Endothelial cell of umbilical vein (primary cell): ENCODE data around the gene AHRR. TPM values are rescaled to one million over a fixed set of nuclear protein-coding genes. Genes with fewer than 3 reads are reported as not detected.

ENCODE experiments used
- BruUV-seq: library from RNA; stranded (reverse); fragments of 400-500 nt; replicated peaks from 2 replicates; lab custom pipeline; 2021; lab: Mats Ljungman, UMichigan
- CTCF ChIA-PET: fragments of 300-600, 350-600 bp; sonication (Branson Sonifier 250); formaldehyde crosslinking; loops from one replicate; lab custom pipeline; 2021; ENCODE audit warnings: antibody characterized with exemption, inconsistent platforms; lab: Charles Lee
- POLR2A ChIA-PET: fragments of 300-600, 350-600 bp; sonication (Branson Sonifier 250); formaldehyde crosslinking; loops from one replicate; lab custom pipeline; 2021; ENCODE audit warnings: antibody characterized with exemption, inconsistent platforms; lab: Charles Lee
- DNase-seq: peaks from one replicate; pipeline ENCODE4 v3.0.0-alpha.2; 2011; ENCODE audit warnings: low read depth, low spot score
- FAIRE-seq: peaks from 2 replicates; lab custom pipeline; 2011; peaks lifted over from hg19 to GRCh38; lab: Jason Lieb, UNC
- H2AFZ ChIP-seq: 2 replicates; pipeline ENCODE4 v1.6.0; 2012; ENCODE audit warnings: low read depth, low read length, control low read depth, inconsistent platforms
- H3K27ac ChIP-seq: 2 replicates; pipeline ENCODE4 v1.5.1; 2011; ENCODE audit warnings: low read depth, mild to moderate bottlenecking, control low read depth, low read length, moderate library complexity; ENCODE audit not compliant: insufficient read depth
- H3K27me3 ChIP-seq, 2 experiments: 2 replicates each; pipeline versions ENCODE4 v1.6.0 to v1.6.1; 2011; ENCODE audit warnings: low read length in 2 of 2, mixed read lengths in 1 of 2; ENCODE audit not compliant: control insufficient read depth in 2 of 2, insufficient read depth in 2 of 2
- H3K36me3 ChIP-seq, 2 experiments: 2 replicates in 1 of 2; 3 replicates in 1 of 2; pipeline ENCODE4 v1.5.1; 2011; ENCODE audit warnings: low read length in 2 of 2, mild to moderate bottlenecking in 1 of 2, moderate library complexity in 1 of 2; ENCODE audit not compliant: control insufficient read depth in 2 of 2, insufficient read depth in 2 of 2; ENCODE audit errors: extremely low read depth in 1 of 2
- H3K4me1 ChIP-seq: 3 replicates; pipeline ENCODE4 v1.5.1; 2011; ENCODE audit warnings: mild to moderate bottlenecking, low read length; ENCODE audit not compliant: control insufficient read depth, insufficient read depth; ENCODE audit errors: extremely low read depth
- H3K4me2 ChIP-seq: 2 replicates; pipeline ENCODE4 v1.6.1; 2011; ENCODE audit warnings: low read length, control low read depth, mixed read lengths; ENCODE audit not compliant: insufficient read depth
- H3K4me3 ChIP-seq, 3 experiments: fragments of 200-600 bp in 1 of 3; sonication (generic), shearing (Covaris generic) in 1 of 3; replicated peaks in 1 of 3; 2 replicates each; pipeline ENCODE4 v1.5.1; 2011 to 2016; ENCODE audit warnings: control low read depth in 3 of 3, low read length in 3 of 3, mild to moderate bottlenecking in 2 of 3, inconsistent platforms in 1 of 3, low read depth in 1 of 3, moderate library complexity in 1 of 3; ENCODE audit not compliant: insufficient read depth in 1 of 3
- H3K79me2 ChIP-seq: 2 replicates; pipeline ENCODE4 v1.6.0; 2012; ENCODE audit warnings: low read length, inconsistent platforms; ENCODE audit not compliant: control insufficient read depth, insufficient read depth
- H3K9ac ChIP-seq: replicated peaks from 2 replicates; pipeline ENCODE3; 2011; ENCODE audit warnings: low read length, control low read depth; ENCODE audit not compliant: insufficient read depth; ENCODE audit errors: extremely low read depth
- H3K9me1 ChIP-seq: replicated peaks from 3 replicates; pipeline ENCODE4 v1.6.0; 2011; ENCODE audit warnings: mild to moderate bottlenecking, low read length; ENCODE audit not compliant: control insufficient read depth, insufficient read depth; ENCODE audit errors: extremely low read depth
- H3K9me3 ChIP-seq: replicated peaks from 2 replicates; pipeline ENCODE4 v1.5.1; 2012; ENCODE audit warnings: low read length, inconsistent platforms; ENCODE audit not compliant: control insufficient read depth, insufficient read depth
- H4K20me1 ChIP-seq: replicated peaks from 2 replicates; pipeline ENCODE3; 2011; ENCODE audit warnings: mild to moderate bottlenecking, low read length; ENCODE audit not compliant: control insufficient read depth, insufficient read depth; ENCODE audit errors: extremely low read depth
- EZH2 ChIP-seq: IDR thresholded peaks from 2 replicates; pipeline ENCODE4 v1.6.1; 2012; ENCODE audit warnings: borderline replicate concordance, low read depth, mild to moderate bottlenecking, moderate library complexity, low read length, inconsistent platforms; ENCODE audit not compliant: severe bottlenecking
- FOS ChIP-seq: IDR thresholded peaks from 2 replicates; pipeline ENCODE4 v1.6.1; 2011; ENCODE audit warnings: mild to moderate bottlenecking, low read length, moderate library complexity, borderline replicate concordance; ENCODE audit not compliant: insufficient read depth
- GATA2 ChIP-seq: IDR thresholded peaks from 2 replicates; pipeline ENCODE4 v1.7.0; 2011; ENCODE audit warnings: low read depth, mild to moderate bottlenecking, moderate library complexity, mixed read lengths, low read length; ENCODE audit not compliant: insufficient read length, insufficient read depth
- JUN ChIP-seq: IDR thresholded peaks from 2 replicates; pipeline ENCODE4 v1.6.1; 2011; ENCODE audit warnings: borderline replicate concordance, low read depth; ENCODE audit not compliant: insufficient read length, insufficient read depth
- MAX ChIP-seq: IDR thresholded peaks from 2 replicates; pipeline ENCODE4 v1.6.1; 2011; ENCODE audit not compliant: insufficient read depth, insufficient read length
- MYC ChIP-seq: IDR thresholded peaks from one replicate; pipeline ENCODE4 v1.6.1; 2011; ENCODE audit warnings: mild to moderate bottlenecking, low read depth, low read length
- POLR2A ChIP-seq: IDR thresholded peaks from 2 replicates; pipeline ENCODE4 v1.6.1; 2012; ENCODE audit warnings: low read depth, mild to moderate bottlenecking, control low read depth, low read length
- POLR2AphosphoS5 ChIP-seq: IDR thresholded peaks from 2 replicates; pipeline ENCODE4 v1.6.1; 2012; ENCODE audit warnings: low read depth, mild to moderate bottlenecking, control low read depth, low read length, moderate library complexity; ENCODE audit not compliant: insufficient read depth
- dilution Hi-C: fragments of 300-500 bp; cut with MboI; formaldehyde crosslinking; loops from one replicate; pipeline ENCODE4 v1.15.0; 2019; ENCODE audit warnings: low sequenced_read_pairs; ENCODE audit not compliant: extremely low pct_ligation_motif_present
- intact Hi-C: fragments of 100-400 bp; cut with micrococcal nuclease; formaldehyde crosslinking; loops from one replicate; pipeline ENCODE4 v1.10.0; 2022
- polyA plus RNA-seq, 4 experiments: library from polyadenylated mRNA; depleted of rRNA in 3 of 4; stranded (reverse) in 3 of 4; unstranded in 1 of 4; fragments of >200 nt; gene quantifications; 2 replicates each; pipeline versions ENCODE4 v1.2.1 to v1.2.3, GENCODE V29; 2011 to 2012; ENCODE audit warnings: missing spikeins in 1 of 4
- total RNA-seq: library from RNA; stranded (reverse); gene quantifications from 2 replicates; pipeline ENCODE4 v1.2.3, GENCODE V29; 2021
- TF ChIP-seq, protein P1 (sequence below), 2 donors: IDR thresholded peaks; 1 replicate in 1 of 2; 2 replicates in 1 of 2; pipeline ENCODE4 v1.5.1; 2011; ENCODE audit warnings: low read length in 2 of 2, mild to moderate bottlenecking in 2 of 2, moderate library complexity in 2 of 2, control low read depth in 1 of 2, inconsistent platforms in 1 of 2, low read depth in 1 of 2; ENCODE audit not compliant: insufficient read depth in 1 of 2; ENCODE audit errors: extremely low read depth in 1 of 2

Gene AHRR
- total and polyA plus RNA-seq, 2 donors (not counting 3 experiments of a cell fraction or from before 2014, with no cell fraction given), result 3.1 to 7.3 TPM

- dilution Hi-C loops, result no loop called here
- no peak overlapping the region for H3K4me2 ChIP-seq
- TF ChIP-seq GATA2, result no peak
- TF ChIP-seq, protein P1, sequence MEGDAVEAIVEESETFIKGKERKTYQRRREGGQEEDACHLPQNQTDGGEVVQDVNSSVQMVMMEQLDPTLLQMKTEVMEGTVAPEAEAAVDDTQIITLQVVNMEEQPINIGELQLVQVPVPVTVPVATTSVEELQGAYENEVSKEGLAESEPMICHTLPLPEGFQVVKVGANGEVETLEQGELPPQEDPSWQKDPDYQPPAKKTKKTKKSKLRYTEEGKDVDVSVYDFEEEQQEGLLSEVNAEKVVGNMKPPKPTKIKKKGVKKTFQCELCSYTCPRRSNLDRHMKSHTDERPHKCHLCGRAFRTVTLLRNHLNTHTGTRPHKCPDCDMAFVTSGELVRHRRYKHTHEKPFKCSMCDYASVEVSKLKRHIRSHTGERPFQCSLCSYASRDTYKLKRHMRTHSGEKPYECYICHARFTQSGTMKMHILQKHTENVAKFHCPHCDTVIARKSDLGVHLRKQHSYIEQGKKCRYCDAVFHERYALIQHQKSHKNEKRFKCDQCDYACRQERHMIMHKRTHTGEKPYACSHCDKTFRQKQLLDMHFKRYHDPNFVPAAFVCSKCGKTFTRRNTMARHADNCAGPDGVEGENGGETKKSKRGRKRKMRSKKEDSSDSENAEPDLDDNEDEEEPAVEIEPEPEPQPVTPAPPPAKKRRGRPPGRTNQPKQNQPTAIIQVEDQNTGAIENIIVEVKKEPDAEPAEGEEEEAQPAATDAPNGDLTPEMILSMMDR (IDR thresholded peaks at IDR 0.05; ENCODE audit: extremely low read depth in 1 of 2, insufficient read depth in 1 of 2, low read depth in 1 of 2, low read length in 2 of 2), result no peak
- TF ChIP-seq EZH2, result no peak
- TF ChIP-seq MAX, result no peak
- no peak for TF ChIP-seq POLR2A
- no peak for TF ChIP-seq MYC
- no peak for TF ChIP-seq JUN
- no peak for TF ChIP-seq POLR2AphosphoS5
- TF ChIP-seq FOS, result no peak
- ChIA-PET POLR2A (no interaction called here), CTCF (interaction anchor here (1.0 to 1.4 kb wide), 2 partner anchors 10 to 31 kb away, joined by 3 to 4 read pairs; no protein-coding TSS in a partner anchor)
- no peak overlapping the region for H3K4me3 ChIP-seq
- H3K36me3 ChIP-seq, result no peaks in the 10 kb centered on the region
- no peaks in the 10 kb centered on the region for H3K9me3 ChIP-seq
- H3K27ac ChIP-seq, result no peak overlapping the region
- DNase-seq (no peak), FAIRE-seq (no peak)
- H2AFZ ChIP-seq, result no peak overlapping the region
- no peak overlapping the region for H3K9ac ChIP-seq
- no peaks in the 10 kb centered on the region for H4K20me1 ChIP-seq
- no peaks in the 10 kb centered on the region for H3K9me1 ChIP-seq
- H3K79me2 ChIP-seq, result no peaks in the 10 kb centered on the region
- no peaks in the 10 kb centered on the region for H3K27me3 ChIP-seq
- intact Hi-C loops, result no loop called here
- H3K4me1 ChIP-seq, result no peaks in the 10 kb centered on the region
- no TSS peak for BruUV-seq
These were observed 30.4 kb downstream of the AHRR start for GRCh38 chr5:351921-352245.
